ENCODE measurements around the gene EEF2.

DNA sequence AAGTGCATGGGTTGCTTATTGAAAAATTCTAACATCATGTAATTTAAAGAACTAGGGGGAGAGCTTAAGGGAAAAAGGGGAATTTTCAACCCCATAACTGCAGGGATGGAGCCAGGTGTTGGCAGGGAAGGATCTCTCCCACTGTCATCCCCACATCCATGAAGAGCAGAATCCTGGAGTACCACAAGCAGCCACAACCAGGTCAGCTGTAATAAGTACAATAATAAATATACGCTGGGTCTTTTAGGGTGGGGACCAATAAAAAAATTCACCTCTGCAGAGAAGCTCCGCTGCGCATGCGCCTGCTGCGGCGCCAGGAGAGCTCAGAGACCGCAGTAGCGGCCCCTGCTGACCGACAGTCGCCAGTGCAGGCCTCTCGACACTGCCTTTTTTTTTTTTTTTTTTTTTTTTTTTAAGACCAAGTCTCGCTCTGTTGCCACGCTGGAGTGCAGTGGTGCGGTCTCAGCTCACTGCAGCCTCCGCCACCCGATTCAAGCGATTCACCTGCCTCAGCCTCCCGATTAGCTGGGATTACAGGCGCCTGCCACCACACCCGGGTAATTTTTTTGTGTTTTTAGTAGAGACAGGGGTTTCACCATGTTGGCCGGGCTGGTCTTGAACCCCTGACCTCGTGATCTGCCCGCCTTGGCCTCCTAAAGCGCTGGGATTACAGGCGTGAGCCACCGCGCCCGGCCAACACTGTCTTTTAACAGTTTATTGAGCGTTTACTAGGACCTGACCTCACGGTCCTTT lies 2.5 kb upstream of the EEF2 start:
- no peak for TF ChIP-seq POLR2A (IDR thresholded peaks at IDR 0.05)
- TF ChIP-seq POLR2AphosphoS5 (IDR thresholded peaks at IDR 0.05): peak; percentile 80
- TF ChIP-seq, protein P1, sequence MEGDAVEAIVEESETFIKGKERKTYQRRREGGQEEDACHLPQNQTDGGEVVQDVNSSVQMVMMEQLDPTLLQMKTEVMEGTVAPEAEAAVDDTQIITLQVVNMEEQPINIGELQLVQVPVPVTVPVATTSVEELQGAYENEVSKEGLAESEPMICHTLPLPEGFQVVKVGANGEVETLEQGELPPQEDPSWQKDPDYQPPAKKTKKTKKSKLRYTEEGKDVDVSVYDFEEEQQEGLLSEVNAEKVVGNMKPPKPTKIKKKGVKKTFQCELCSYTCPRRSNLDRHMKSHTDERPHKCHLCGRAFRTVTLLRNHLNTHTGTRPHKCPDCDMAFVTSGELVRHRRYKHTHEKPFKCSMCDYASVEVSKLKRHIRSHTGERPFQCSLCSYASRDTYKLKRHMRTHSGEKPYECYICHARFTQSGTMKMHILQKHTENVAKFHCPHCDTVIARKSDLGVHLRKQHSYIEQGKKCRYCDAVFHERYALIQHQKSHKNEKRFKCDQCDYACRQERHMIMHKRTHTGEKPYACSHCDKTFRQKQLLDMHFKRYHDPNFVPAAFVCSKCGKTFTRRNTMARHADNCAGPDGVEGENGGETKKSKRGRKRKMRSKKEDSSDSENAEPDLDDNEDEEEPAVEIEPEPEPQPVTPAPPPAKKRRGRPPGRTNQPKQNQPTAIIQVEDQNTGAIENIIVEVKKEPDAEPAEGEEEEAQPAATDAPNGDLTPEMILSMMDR (IDR thresholded peaks at IDR 0.05): peak; percentile 64 to 88 (median 82)
